Hindlimb muscle (tissue), 1 donor: ENCODE measurements around the gene P2RX1. TPM values are rescaled to one million over a fixed set of nuclear protein-coding genes. Genes with fewer than 3 reads are reported as not detected.
"Not testable (repeated sequence)": the region's sequence is repeated elsewhere in the genome, so short reads cannot be mapped to it uniquely, and the experiment has no call there.

Experiments used
- DNase-seq: peaks from one replicate; pipeline ENCODE4 v3.0.0-alpha.2; 2013
- polyA plus RNA-seq: library from polyadenylated mRNA; unstranded; fragments of 120-200 nt; gene quantifications from one replicate; pipeline ENCODE4 v1.2.1, GENCODE V29; 2013; ENCODE audit not compliant: insufficient read length

The P2RX1 gene
- polyA plus RNA-seq, 1 donor, result 4.5 TPM

DNA sequence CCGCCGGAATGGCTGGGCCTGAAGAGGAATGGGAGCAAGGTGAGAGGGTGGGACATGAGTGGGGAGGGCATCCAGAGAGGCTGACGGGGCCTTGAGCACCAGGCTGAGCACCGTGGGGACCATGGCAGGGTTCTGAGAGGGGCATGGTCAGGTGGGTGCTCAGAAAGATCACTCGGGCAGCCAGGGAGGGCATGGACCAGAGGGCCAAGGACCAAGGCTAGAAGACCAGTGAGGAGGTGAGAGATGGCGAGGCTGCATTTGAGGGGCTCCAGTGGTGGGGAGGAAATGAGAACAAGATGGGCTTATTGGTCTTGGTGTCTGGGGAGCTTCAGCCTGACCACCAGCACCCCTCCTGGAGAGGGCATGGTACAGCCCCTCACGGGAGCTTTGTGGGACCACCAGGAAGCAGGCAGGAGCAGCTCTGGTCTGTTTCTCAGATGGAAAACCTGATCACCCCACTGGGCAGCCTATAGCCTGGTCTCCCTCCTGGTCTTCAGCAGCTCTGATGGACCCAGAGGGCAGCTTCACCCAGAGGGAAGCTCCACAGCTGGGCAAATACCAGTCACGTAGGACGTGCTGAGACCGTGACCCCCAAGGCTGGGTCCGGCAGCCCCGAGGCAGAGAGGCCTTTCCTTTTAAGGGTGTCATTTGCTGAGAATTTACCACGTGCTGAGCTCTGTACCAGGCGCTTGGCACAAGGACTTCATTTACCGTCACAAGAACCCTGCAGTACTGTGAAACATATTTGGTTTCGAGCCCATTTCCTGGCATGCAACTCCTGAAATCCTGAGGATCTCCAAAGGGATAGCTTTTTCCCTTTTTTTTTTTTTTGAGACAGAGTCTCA, 58.8 kb downstream of the P2RX1 start:
- DNase-seq, result no peak

DNA sequence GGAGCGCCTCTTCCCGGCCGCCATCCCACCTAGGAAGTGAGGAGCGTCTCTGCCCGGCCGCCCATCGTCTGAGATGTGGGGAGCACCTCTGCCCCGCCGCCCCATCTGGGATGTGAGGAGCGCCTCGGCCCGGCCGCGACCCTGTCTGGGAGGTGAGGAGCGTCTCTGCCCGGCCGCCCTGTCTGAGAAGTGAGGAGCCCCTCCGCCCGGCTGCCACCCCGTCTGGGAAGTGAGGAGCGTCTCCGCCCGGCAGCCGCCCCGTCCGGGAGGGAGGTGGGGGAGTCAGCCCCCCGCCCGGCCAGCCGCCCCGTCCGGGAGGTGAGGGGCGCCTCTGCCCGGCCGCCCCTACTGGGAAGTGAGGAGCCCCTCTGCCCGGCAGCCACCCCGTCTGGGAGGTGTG, 62.1 kb downstream of the P2RX1 start:
- DNase-seq, result not testable (repeated sequence)

DNA sequence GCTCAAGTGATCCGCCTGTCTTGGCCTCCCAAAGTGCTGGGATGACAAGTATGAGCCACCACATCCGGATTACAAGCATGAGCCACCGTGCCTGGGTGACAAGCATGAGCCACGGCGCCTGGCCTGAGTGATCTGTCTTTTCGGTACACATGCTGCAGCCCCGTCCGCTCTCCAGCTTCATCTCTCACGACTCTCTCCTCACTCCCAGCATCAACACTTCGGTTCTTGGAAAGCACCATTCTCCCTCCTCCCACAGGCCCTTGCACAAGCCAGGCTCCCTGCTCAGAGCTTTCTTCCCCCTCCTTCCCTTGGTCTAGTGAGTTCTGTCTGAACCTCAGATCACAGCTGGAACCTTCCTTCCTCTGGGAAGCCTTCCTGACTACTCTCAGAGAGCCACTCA, 63.7 kb downstream of the P2RX1 start:
- no peak for DNase-seq

DNA sequence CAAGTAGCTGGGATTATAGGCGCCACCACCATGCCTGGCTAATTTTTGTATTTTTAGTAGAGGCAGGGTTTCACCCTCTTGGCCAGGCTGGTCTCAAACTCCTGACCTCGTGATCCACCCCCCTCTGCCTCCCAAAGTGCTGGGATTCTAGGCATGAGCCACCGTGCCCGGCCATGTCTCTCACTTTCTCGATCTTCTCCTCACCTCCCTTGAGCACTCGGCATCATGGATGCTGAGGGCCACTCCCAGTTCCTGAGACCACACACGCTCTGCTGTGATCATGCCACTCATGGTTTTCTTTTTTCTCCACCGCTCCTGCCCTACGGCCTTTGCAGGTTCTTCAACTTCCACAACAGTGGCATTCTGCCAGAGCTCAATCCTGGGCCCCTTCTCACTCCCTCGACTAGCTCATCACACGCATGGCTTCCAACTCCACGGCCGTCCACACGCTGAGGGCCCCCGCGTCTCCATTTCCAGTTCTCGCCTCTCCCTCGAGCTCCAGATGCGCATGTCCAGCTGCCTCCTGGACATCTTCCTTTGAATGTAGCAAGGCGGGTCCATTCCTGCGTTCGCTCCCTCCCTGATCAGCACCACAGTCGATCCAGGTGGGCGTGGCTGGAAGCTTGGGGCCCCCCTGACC, 64.7 kb downstream of the P2RX1 start:
- DNase-seq, result no peak

DNA sequence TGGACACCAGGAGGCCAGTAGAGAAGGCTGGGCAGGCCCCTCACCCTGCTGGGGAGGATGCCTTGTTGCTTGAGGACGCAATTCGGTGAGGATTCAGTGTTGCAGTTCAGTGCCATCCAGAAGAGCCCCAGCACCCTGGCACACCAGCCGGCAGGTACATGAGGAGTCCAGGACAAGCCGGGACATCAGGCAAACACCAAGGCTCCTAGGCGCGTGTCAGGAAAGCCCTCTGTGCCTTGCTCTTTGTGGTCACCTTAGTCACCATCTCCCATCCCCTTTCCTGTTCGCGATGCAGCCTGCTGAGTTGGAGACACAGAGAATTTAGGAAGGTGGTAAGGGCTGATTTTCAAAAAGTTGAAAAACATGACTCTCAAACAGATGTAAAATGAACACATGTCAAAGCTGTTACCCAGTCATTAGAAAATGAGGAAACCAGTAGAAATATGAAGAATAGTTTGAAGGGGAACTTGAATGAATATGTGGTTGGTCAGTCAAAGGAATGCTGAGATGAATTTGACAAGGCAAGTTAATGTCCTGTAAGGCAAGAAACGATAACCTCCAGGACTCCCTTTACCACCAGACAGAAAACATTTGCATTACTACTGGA, 67.9 kb downstream of the P2RX1 start:
- no peak for DNase-seq

DNA sequence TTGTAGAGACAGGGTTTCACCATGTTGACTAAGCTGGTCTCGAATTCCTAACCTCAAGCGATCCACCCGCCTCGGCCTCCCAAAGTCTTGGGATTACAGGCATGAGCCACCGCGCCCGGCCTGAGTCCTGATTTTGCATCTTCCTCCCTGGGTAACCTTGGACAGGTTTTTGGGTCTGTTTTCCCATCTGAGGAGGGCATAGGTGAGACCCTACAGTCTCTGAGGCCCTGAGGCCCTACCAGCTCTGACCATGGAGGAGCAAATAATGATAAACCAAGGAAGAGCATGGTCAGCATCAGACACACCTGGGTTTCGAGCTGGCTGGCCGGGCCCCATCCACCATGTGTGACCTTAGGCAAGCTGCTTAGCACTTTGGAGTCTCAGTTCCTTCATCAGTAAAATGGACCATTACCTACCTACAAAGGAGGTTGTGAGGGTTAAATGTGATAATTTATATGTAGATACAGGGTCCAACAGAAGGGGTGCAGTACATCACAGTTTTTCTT, 69.0 kb downstream of the P2RX1 start:
- no peak for DNase-seq

Other genes with a start within 250 kb of the P2RX1 start
- gene TAX1BP3, start 247.9 kb downstream of the P2RX1 start, polyA plus RNA-seq, result 47.5 TPM
- gene EMC6, start 247.7 kb downstream of the P2RX1 start, polyA plus RNA-seq, result 44.2 TPM
- 31.8 TPM for gene P2RX5, start 220.3 kb downstream of the P2RX1 start, polyA plus RNA-seq
- gene HASPIN, start 192.6 kb downstream of the P2RX1 start, polyA plus RNA-seq, result 6.2 TPM
- gene ITGAE, start 115.3 kb downstream of the P2RX1 start, polyA plus RNA-seq, result 29.2 TPM
- gene NCBP3, start 70.2 kb downstream of the P2RX1 start, polyA plus RNA-seq, result 66.5 TPM
- 9.3 TPM for gene CAMKK1, start 23.4 kb downstream of the P2RX1 start, polyA plus RNA-seq
- 7.3 TPM for gene ATP2A3, start 48.0 kb upstream of the P2RX1 start, polyA plus RNA-seq
- gene ZZEF1, start 226.6 kb upstream of the P2RX1 start, polyA plus RNA-seq, result 24.9 TPM
- 12.9 TPM for gene CYB5D2, start 226.7 kb upstream of the P2RX1 start, polyA plus RNA-seq